WTC11 (cell line): Measurements from ENCODE around the gene LPGAT1. TPM values are rescaled to one million over a fixed set of nuclear protein-coding genes. Genes with fewer than 3 reads are reported as not detected.

ENCODE experiments used
- ATAC-seq: fragments of 200-7000 bp; cut with Tn5 transposase; 2 replicates; pipeline ENCODE4 v1.10.0; 2021; ENCODE audit warnings: mild to moderate bottlenecking, moderate library complexity
- CTCF ChIA-PET: fragments of 300-600 bp; sonication (Branson Sonifier 250); formaldehyde crosslinking; loops from one replicate; lab custom pipeline; 2021; ENCODE audit warnings: antibody characterized with exemption; lab: Charles Lee
- POLR2A ChIA-PET: fragments of 350-600 bp; sonication (Branson Sonifier 250); formaldehyde crosslinking; loops from one replicate; lab custom pipeline; 2021; ENCODE audit warnings: antibody characterized with exemption; lab: Charles Lee
- DNase-seq: peaks from one replicate; pipeline ENCODE4 v3.0.0; 2021; ENCODE audit warnings: low spot score
- H3K27ac Mint-ChIP-seq: 2 replicates; pipeline ENCODE4 v1.8.0; 2021; ENCODE audit warnings: mixed read lengths
- H3K27me3 Mint-ChIP-seq: 2 replicates; pipeline ENCODE4 v1.8.0; 2021; ENCODE audit warnings: low read depth, mild to moderate bottlenecking, moderate library complexity, mixed read lengths
- H3K36me3 Mint-ChIP-seq: 2 replicates; pipeline ENCODE4 v1.8.0; 2021; ENCODE audit warnings: mixed read lengths
- H3K4me1 Mint-ChIP-seq: 2 replicates; pipeline ENCODE4 v1.8.0; 2022; ENCODE audit warnings: mixed read lengths
- H3K4me3 Mint-ChIP-seq: 2 replicates; pipeline ENCODE4 v1.8.0; 2021; ENCODE audit warnings: mild to moderate bottlenecking, moderate library complexity, mixed read lengths
- H3K9me3 Mint-ChIP-seq: 2 replicates; pipeline ENCODE4 v1.8.0; 2021; ENCODE audit warnings: mixed read lengths
- AFF4 ChIP-seq: sonication (generic); formaldehyde crosslinking; IDR thresholded peaks from 2 replicates; pipeline ENCODE4 v1.8.1; 2023; ENCODE audit warnings: mild to moderate bottlenecking, missing genetic modification reagents, borderline replicate concordance
- ATF3 ChIP-seq: sonication (generic); formaldehyde crosslinking; conservative IDR thresholded peaks from 2 replicates; pipeline ENCODE4 v1.8.1; 2022; ENCODE audit warnings: mild to moderate bottlenecking, missing genetic modification reagents
- CBFB ChIP-seq: sonication (generic); formaldehyde crosslinking; IDR thresholded peaks from 2 replicates; pipeline ENCODE4 v1.8.1; 2022; ENCODE audit warnings: mild to moderate bottlenecking, low read depth, missing genetic modification reagents
- CREB1 ChIP-seq: sonication (generic); formaldehyde crosslinking; IDR thresholded peaks from 2 replicates; pipeline ENCODE4 v1.8.0; 2023; ENCODE audit warnings: mild to moderate bottlenecking, missing genetic modification reagents
- CREM ChIP-seq: sonication (generic); formaldehyde crosslinking; IDR thresholded peaks from 2 replicates; pipeline ENCODE4 v1.8.1; 2022; ENCODE audit warnings: mild to moderate bottlenecking, missing genetic modification reagents, moderate library complexity
- EMX1 ChIP-seq: fragments of 250-450 bp; sonication (Bioruptor Pico); IDR thresholded peaks from 2 replicates; pipeline ENCODE4 v1.8.0; 2021; ENCODE audit warnings: mild to moderate bottlenecking
- ETV6 ChIP-seq: sonication (generic); formaldehyde crosslinking; IDR thresholded peaks from 2 replicates; pipeline ENCODE4 v1.8.1; 2022; ENCODE audit warnings: mild to moderate bottlenecking, missing genetic modification reagents
- FOXJ3 ChIP-seq: sonication (generic); formaldehyde crosslinking; IDR thresholded peaks from 2 replicates; pipeline ENCODE4 v1.9.0; 2021; ENCODE audit warnings: missing genetic modification reagents, mild to moderate bottlenecking, borderline replicate concordance
- FOXK1 ChIP-seq: sonication (generic); formaldehyde crosslinking; IDR thresholded peaks from 2 replicates; pipeline ENCODE4 v1.8.0; 2022; ENCODE audit warnings: mild to moderate bottlenecking, moderate library complexity, missing genetic modification reagents
- FOXP1 ChIP-seq: sonication (generic); formaldehyde crosslinking; IDR thresholded peaks from 2 replicates; pipeline ENCODE4 v1.8.0; 2022; ENCODE audit warnings: missing genetic modification reagents, mild to moderate bottlenecking, moderate library complexity, borderline replicate concordance
- FOXP4 ChIP-seq: sonication (generic); formaldehyde crosslinking; IDR thresholded peaks from 2 replicates; pipeline ENCODE4 v1.8.0; 2022; ENCODE audit warnings: mild to moderate bottlenecking, missing genetic modification reagents
- HMGA2 ChIP-seq: fragments of 250-450 bp; sonication (Bioruptor Pico); IDR thresholded peaks from 2 replicates; pipeline ENCODE4 v1.4.0; 2021; ENCODE audit warnings: mild to moderate bottlenecking, moderate library complexity
- JAZF1 ChIP-seq: fragments of 250-450 bp; sonication (Bioruptor Pico); IDR thresholded peaks from 2 replicates; pipeline ENCODE4 v1.9.0; 2021; ENCODE audit warnings: moderate library complexity, mild to moderate bottlenecking, inconsistent platforms
- JUN ChIP-seq: sonication (generic); formaldehyde crosslinking; IDR thresholded peaks from 2 replicates; pipeline ENCODE4 v1.8.0; 2023; ENCODE audit warnings: mild to moderate bottlenecking, missing genetic modification reagents
- NFATC4 ChIP-seq: fragments of 250-450 bp; sonication (Bioruptor Pico); IDR thresholded peaks from 2 replicates; pipeline ENCODE4 v1.9.0; 2021; ENCODE audit warnings: mild to moderate bottlenecking
- NFYB ChIP-seq: sonication (generic); formaldehyde crosslinking; conservative IDR thresholded peaks from 2 replicates; pipeline ENCODE4 v1.8.0; 2022; ENCODE audit warnings: low read depth, missing genetic modification reagents
- PRRX2 ChIP-seq: fragments of 250-450 bp; sonication (Bioruptor Pico); IDR thresholded peaks from 2 replicates; pipeline ENCODE4 v1.8.0; 2021; ENCODE audit warnings: mild to moderate bottlenecking
- SP1 ChIP-seq: sonication (generic); formaldehyde crosslinking; conservative IDR thresholded peaks from 2 replicates; pipeline ENCODE4 v1.8.1; 2022; ENCODE audit warnings: missing genetic modification reagents
- STAT6 ChIP-seq: sonication (generic); formaldehyde crosslinking; conservative IDR thresholded peaks from 2 replicates; pipeline ENCODE4 v1.8.1; 2023; ENCODE audit warnings: mild to moderate bottlenecking, low read depth, missing genetic modification reagents, moderate library complexity
- USF1 ChIP-seq: sonication (generic); formaldehyde crosslinking; IDR thresholded peaks from 2 replicates; pipeline ENCODE4 v1.8.0; 2022; ENCODE audit warnings: mild to moderate bottlenecking, missing genetic modification reagents
- ZMAT4 ChIP-seq: fragments of 250-450 bp; sonication (Bioruptor Pico); IDR thresholded peaks from 2 replicates; pipeline ENCODE4 v1.9.0; 2021; ENCODE audit warnings: mild to moderate bottlenecking
- ZNF396 ChIP-seq: fragments of 250-450 bp; sonication (Bioruptor Pico); IDR thresholded peaks from 2 replicates; pipeline ENCODE4 v1.8.0; 2021; ENCODE audit warnings: mild to moderate bottlenecking, moderate library complexity, borderline replicate concordance
- total RNA-seq: library from RNA; stranded (reverse); gene quantifications from 3 replicates; pipeline ENCODE4 v1.2.3, GENCODE V29; 2021

LPGAT1 gene
- total RNA-seq, 1 experiment from 2014 or later: 15.1 TPM

- no peaks in the 10 kb centered on the region for H3K36me3 Mint-ChIP-seq
- H3K9me3 Mint-ChIP-seq: no peaks in the 10 kb centered on the region
- H3K4me3 Mint-ChIP-seq: no peak overlapping the region
- CTCF ChIA-PET: interaction anchor here (0.6 to 2.8 kb wide), 4 partner anchors 11 to 414 kb away, joined by 3 to 27 read pairs (median 17); no protein-coding TSS in a partner anchor
- POLR2A ChIA-PET: no interaction called here
- no peak for DNase-seq
- ATAC-seq: no peak
- no peak overlapping the region for H3K27ac Mint-ChIP-seq
- peaks cover 31% of the 10 kb centered on the region for H3K27me3 Mint-ChIP-seq
- TF ChIP-seq CREM (CRISPR knock-in tag) (no peak), STAT6 (CRISPR knock-in tag) (no peak), ETV6 (no peak), CBFB (no peak), HMGA2 (CRISPR knock-in tag) (no peak), FOXJ3 (no peak), ZNF396 (CRISPR knock-in tag) (no peak), CREB1 (no peak), JUN (no peak), ZMAT4 (no peak), AFF4 (no peak), PRRX2 (CRISPR knock-in tag) (no peak), FOXP1 (CRISPR knock-in tag) (no peak), JAZF1 (CRISPR knock-in tag) (no peak), FOXK1 (CRISPR knock-in tag) (no peak), ATF3 (CRISPR knock-in tag) (no peak)
- peaks cover 4% of the 10 kb centered on the region; the same call in 1 of the 2 replicates for H3K4me1 Mint-ChIP-seq
Measured at GRCh38 chr1:211697356-211697755, 133.2 kb downstream of the LPGAT1 start.

GRCh38 chr1:211695135-211695816, 135.3 kb downstream of the LPGAT1 start:
- H3K4me3 Mint-ChIP-seq: no peak overlapping the region
- ChIA-PET CTCF (interaction anchor here (0.9 to 1.6 kb wide), 3 partner anchors 13 to 340 kb away, joined by 3 to 8 read pairs (median 3); partner anchors contain the start of genes DTL and INTS7), POLR2A (no interaction called here)
- peaks cover 15% of the 10 kb centered on the region for H3K27me3 Mint-ChIP-seq
- H3K9me3 Mint-ChIP-seq: no peaks in the 10 kb centered on the region
- no peaks in the 10 kb centered on the region for H3K36me3 Mint-ChIP-seq
- no peak overlapping the region for H3K27ac Mint-ChIP-seq
- DNase-seq: no peak
- ATAC-seq: no peak
- H3K4me1 Mint-ChIP-seq: peaks cover 4% of the 10 kb centered on the region; the same call in 1 of the 2 replicates
- TF ChIP-seq FOXK1 (CRISPR knock-in tag): no peak
- TF ChIP-seq AFF4: no peak
- TF ChIP-seq USF1 (CRISPR knock-in tag): no peak
- TF ChIP-seq NFATC4: no peak
- no peak for TF ChIP-seq FOXP4 (CRISPR knock-in tag)
- TF ChIP-seq SP1 (CRISPR knock-in tag): no peak
- TF ChIP-seq NFYB (CRISPR knock-in tag): no peak
- TF ChIP-seq EMX1: no peak
- TF ChIP-seq CREB1: no peak
